NCI-H2196 (cell line): ENCODE results near the gene CFAP74.

Source experiments
- DNase-seq: peaks from one replicate; lab custom pipeline; 2025; ENCODE audit not compliant: unreplicated experiment; lab: John Stamatoyannopoulos, UW

CFAP74 gene

DNA sequence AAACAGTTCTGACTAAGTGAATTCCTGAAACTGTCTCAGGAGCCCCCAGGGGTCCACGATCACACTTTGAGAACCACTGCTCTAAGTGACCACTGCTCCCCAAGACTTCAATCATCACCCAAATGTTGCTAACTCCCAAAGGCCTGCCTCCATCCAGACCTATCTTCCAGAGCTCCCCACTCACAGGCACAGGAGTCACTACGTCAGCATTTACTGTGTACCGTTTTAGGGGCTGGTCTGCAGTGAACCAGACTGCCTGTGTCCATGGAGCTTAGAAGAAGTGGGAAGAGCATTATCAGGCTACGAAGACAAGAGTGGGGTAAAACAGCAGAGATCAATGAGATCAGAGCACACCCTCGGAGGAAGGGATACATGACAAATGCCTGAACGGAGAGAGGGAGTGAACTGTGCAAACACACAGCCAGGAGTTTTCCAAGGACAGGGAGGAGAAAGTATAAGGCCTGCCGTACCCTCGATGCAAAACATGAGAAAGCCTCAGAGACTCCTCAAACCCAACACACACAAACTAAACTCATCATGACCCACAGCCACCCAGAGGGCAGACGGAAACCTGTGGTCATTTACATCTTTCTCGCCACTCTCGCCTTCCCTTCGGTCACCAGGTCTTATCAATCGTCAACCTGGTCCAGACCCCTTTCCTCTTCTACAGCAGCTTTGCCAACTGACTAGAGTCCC, 122.8 kb downstream of the CFAP74 start:
- DNase-seq, result no peak

DNA sequence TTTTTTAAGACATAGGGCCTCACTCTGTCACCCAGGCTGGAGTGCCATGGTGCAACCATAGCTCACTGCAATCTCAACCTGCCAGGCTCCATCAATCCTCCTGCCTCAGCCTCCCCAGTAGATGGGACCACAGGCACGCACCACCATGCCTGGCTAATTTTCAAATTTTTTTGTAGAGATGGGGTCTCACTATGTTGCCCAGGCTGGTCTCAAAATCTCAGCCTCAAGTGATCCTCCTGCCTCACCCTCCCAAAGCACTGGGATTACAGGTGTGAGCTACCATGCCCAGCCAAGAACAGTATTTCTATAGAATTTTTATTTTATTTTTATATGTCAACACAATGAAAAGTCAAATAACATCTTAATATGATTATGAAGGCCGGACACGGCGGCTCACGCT, 123.6 kb downstream of the CFAP74 start:
- DNase-seq, result no peak

DNA sequence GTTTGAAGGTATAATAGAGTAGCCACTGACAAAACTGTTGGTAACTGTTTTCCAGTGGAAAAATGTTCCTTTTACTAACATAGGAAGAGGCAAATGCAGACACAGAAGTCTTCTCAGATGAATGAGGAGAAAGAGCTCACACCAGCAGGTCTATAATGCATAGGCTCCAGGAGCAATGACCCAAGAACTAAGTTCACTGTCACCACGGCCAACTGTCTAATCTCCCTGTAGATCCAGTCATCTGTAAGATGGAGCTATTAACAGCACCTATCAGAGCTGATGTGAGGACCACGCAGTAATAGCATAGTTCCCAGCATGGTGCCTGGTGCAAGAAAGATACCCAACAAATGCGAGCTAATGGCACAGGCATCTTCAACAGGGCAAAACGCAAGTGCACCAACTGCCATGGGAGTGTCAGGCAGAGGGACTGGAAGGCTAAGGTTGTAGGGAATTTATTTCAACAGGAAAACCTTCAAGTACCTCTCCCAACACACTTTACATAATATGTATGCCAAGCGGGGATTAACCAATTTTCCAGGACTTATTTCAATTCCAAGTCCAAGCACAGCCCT, 125.6 kb downstream of the CFAP74 start:
- no peak for DNase-seq

DNA sequence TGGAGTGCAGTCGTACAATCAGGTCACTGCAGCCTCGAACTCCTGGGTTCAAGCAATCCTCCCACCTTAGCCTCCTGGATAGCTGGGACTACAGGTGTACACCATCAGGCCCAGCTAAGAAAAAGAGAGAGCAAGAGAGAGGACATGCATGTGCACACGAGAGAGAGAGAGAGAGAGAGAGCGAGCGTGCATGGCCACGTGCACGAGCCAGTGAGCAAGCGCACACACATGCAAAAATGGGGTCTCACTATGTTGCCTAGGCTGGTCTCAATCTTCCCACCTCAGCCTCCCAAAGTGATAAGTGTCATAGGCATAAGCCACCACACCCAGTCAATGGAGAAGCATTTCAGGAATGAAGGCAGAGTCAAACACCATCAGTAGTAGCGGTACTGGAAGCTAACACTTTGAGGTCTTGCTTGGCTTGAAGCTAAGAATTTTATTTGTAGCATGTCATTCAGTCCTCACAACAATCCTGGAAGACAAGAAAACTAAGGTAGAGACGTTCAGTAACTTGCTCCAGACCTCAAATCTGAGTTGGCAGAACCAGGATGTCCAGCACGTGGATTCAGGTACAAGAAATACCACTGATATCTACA, 127.2 kb downstream of the CFAP74 start:
- DNase-seq, result no peak

DNA sequence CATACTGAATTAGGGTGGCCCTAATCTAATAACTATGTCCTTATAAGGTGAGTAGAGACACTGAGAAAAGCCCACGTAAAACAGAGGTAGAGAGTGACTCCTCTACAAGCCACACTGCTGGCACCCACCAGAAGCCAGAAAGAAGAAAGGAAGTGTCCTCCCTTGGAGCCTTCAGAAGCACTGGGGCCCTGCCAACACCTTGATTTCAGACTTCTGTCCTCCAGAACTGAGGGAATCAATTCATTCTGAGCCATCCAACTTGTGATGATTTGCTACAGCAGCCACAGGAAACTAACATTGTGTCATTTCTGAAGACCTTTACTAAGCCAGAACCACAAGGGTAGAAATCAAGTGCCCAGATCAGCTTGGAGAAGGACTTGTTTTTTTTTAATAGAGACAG, 127.7 kb downstream of the CFAP74 start:
- DNase-seq, result no peak

DNA sequence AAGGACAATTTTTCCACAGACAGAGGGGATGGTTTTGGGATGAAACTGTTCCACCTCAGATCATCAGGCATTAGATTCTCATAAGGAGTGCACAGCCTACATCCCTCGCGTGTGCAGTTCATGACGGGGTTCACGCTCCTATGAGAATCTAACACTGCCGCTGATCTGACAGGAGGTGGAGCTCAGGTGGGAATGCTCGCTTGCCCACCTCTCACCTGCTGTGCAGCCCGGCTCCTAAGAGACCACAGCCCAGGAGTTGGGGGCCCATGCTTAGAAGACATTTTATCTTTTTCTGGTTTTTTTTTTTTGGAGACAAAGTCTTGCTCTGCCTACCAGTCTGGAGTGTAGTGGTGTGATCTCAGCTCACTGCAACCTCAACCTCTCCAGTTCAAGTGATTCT, 128.7 kb downstream of the CFAP74 start:
- DNase-seq, result no peak

DNA sequence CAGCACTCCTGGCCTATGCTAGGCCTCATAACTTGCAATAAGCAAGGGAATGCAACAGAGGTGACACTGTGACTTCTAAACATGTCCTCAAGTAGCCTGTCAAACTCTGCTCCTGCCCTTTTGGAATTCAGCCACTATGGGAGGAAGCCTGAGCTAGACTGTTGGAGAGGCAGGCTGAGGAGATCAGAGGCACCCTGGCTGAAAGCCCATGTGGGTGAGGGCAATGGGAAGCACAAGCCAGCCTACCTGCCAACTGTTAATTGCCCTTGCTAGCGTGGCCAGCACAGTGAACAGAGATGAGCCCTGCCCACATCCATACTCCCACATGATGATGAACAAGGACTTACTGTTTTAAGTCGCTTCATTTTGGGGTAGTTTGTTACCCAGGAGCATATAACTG, 130.4 kb downstream of the CFAP74 start:
- DNase-seq, result peak; percentile 84

DNA sequence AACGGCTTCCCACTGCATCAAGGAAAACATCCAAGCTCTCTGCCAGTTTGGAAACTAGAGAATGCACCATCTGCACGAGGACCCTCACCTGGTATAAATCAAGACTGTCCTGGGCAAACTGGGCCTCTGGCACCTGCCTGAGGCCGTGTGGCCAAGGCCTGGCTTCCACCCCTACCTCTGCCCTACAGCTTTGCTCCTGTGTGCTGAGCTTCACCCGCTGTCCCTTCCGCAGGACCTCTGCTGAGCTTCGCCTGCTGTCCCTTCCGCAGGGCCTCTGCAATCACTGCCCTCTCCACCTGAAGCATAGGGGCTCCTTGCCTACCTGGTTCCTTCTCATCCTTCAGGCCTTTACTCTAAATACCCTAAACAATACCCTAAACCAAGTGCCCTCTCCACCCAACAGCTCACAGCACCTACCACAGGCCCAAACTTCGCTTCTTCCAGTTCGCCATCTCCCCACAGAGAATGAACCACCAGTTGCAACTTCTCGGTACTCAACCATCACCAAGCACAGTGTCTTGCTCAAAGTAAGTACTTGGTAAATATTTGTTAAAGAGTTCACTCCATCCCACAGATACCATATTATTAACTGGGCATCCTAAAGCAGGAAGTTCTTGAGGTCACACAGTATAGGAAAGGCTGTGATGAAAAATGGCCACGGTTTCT, 131.1 kb downstream of the CFAP74 start:
- DNase-seq, result no peak
